ENCODE results near the gene ZNF618. TPM values are rescaled to one million over a fixed set of nuclear protein-coding genes. Genes with fewer than 3 reads are reported as not detected.

The ZNF618 gene
- total and polyA plus RNA-seq, 8 donors: 5.1 to 14.0 (median 8.1) TPM

DNA sequence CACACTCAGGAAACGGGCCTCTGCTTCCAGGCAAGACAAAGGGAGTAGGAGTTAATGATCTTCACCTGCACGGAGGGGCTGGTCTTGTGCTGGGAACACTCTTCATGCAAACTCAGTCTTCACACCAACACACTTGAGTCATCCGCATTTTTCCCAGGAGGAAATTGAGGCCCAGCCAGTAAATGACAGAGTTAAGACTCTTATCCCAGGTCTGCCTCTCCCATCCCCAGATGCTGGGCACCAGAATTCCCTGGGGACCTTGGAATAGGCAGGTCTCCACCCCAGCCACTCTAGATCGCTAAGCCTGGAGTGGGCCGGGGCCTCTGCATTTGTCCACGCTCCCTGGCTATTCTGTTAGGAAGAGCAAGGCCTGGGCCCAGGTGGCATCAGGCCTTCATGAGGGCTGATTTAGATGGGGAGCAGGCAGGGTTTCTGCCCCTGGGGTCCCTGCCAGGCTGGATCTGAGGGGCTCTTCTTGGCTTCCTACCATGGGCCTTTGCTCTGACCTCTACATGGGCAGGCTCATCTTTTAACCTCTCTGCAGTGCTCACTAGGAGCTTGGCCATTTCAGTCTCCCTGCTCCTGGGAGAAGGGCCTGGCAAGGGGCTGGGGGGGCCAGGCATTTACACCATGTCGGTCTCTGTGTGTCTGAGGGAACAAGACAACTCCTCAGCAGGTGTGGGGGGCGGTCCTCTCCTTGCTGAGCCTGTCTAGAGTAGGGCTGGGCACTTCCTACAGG is 124.7 kb downstream of the ZNF618 start:
- Histone ChIP-seq H3K27me3 (no peaks in the 10 kb centered on the region), H3K27ac (no peak overlapping the region), H3K36me3 (no peaks in the 10 kb centered on the region), H3K9me3 (no peaks in the 10 kb centered on the region), H3K4me3 (no peak overlapping the region), H3K4me1 (no peaks in the 10 kb centered on the region)
- intact Hi-C loops (cut with DNase I): no loop called here
- TF ChIP-seq, protein P1, sequence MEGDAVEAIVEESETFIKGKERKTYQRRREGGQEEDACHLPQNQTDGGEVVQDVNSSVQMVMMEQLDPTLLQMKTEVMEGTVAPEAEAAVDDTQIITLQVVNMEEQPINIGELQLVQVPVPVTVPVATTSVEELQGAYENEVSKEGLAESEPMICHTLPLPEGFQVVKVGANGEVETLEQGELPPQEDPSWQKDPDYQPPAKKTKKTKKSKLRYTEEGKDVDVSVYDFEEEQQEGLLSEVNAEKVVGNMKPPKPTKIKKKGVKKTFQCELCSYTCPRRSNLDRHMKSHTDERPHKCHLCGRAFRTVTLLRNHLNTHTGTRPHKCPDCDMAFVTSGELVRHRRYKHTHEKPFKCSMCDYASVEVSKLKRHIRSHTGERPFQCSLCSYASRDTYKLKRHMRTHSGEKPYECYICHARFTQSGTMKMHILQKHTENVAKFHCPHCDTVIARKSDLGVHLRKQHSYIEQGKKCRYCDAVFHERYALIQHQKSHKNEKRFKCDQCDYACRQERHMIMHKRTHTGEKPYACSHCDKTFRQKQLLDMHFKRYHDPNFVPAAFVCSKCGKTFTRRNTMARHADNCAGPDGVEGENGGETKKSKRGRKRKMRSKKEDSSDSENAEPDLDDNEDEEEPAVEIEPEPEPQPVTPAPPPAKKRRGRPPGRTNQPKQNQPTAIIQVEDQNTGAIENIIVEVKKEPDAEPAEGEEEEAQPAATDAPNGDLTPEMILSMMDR (IDR thresholded peaks at IDR 0.05): no peak
- ATAC-seq (no peak), FAIRE-seq (no peak), DNase-seq (peak in 1 of 6 donors; percentile 5)
- WGBS, 2 donors: 88 to 91% methylated on average over 8 of the region's 8 CpGs

DNA sequence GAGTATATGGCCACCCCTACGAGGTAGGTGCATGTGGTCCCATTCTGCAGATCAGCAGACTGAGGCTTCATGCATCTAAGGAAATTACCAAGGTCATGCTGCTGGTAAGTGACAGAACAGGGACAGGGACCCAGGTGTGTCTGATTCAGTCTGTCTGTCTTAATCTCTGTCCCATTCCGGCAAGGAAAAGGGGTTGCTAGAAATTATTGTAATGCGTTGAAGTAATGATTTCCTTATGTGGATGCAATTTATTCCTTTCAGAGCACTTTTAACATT is 125.2 kb downstream of the ZNF618 start:
- no peak overlapping the region for H3K27ac ChIP-seq
- TF ChIP-seq, protein P1 (IDR thresholded peaks at IDR 0.05): no peak
- ATAC-seq (no peak), DNase-seq (no peak), FAIRE-seq (no peak)
- 64 to 65% methylated on average over 3 of the region's 3 CpGs for WGBS, 2 donors
- no peaks in the 10 kb centered on the region for H3K36me3 ChIP-seq
- intact Hi-C loops (cut with DNase I): no loop called here
- H3K4me3 ChIP-seq: no peak overlapping the region
- no peaks in the 10 kb centered on the region for H3K4me1 ChIP-seq
- H3K27me3 ChIP-seq: no peaks in the 10 kb centered on the region
- H3K9me3 ChIP-seq: no peaks in the 10 kb centered on the region

DNA sequence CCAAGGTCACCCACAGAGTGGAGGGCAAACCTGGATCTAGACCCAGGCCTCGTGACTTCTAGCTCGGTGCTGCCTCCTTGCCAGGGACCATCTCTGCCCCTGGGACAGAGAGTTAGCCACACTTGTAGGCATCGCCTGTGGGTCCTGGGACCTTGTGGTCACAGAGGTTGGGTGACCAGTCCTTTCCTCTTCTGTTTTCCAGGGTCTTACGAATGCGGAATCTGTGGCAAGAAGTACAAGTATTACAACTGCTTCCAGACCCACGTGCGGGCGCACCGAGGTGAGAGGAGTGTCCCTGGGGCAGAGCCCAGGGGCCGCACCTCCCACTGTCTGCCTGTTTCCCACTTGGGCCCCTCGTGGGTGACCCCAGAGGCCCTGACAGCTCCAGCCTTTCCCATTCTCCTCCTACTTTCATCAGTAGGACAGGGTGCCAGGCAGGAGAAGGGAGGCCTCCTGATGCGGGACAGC is 125.7 kb downstream of the ZNF618 start:
- TF ChIP-seq, protein P1 (IDR thresholded peaks at IDR 0.05): no peak
- no peaks in the 10 kb centered on the region for H3K36me3 ChIP-seq
- intact Hi-C loops (cut with DNase I): no loop called here
- H3K9me3 ChIP-seq: no peaks in the 10 kb centered on the region
- DNase-seq: peak in 1 of 6 donors; percentile 11
- FAIRE-seq: no peak
- 91 to 92% methylated on average over 11 to 12 of the region's 12 CpGs for WGBS, 2 donors
- no peaks in the 10 kb centered on the region for H3K4me1 ChIP-seq
- H3K4me3 ChIP-seq: no peak overlapping the region
- no peaks in the 10 kb centered on the region for H3K27me3 ChIP-seq
- H3K27ac ChIP-seq: no peak overlapping the region
- no peak for ATAC-seq

DNA sequence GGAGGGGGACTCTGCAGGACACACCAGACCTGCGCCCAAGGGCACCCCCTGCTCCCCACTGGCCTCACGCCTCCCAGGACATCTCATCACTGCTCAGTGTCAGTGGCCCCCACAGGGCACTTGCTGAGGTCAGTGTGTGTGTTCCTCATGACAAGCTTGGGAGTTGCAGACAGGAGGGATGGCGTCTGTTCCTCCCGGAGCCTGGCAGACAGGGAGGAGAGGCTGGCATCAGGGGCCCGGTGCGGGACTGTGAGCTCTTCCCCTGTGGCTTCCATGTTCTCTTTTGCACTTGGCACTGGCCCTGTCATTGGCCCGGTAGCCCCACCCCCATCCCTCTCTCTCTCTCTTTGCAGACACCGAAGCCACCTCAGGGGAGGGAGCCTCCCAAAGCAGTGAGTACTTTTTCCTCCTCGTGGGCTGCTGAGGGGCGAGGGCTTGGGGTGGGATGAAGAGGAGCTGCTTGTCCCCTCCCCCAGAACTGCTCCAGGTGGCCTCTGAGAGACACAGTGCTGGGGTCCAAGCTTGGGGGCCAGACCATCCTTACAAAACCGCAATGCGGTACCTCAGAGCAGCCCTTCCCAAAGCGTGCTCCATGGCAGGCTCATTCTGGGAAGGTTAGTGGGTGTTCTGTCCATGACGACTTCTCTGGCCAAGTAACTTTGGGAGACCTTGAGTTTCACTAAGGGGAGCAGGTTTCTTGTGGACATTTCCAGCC is 126.3 kb downstream of the ZNF618 start:
- Histone ChIP-seq H3K4me1 (no peaks in the 10 kb centered on the region), H3K27me3 (no peaks in the 10 kb centered on the region), H3K27ac (no peak overlapping the region), H3K4me3 (no peak overlapping the region), H3K36me3 (no peaks in the 10 kb centered on the region), H3K9me3 (no peaks in the 10 kb centered on the region)
- WGBS, 2 donors: 93 to 95% methylated on average over 13 to 14 of the region's 14 CpGs
- intact Hi-C loops (cut with DNase I): no loop called here
- no peak for FAIRE-seq
- TF ChIP-seq, protein P1 (IDR thresholded peaks at IDR 0.05): no peak
- DNase-seq: peak in 1 of 6 donors; percentile 8
- no peak for ATAC-seq

DNA sequence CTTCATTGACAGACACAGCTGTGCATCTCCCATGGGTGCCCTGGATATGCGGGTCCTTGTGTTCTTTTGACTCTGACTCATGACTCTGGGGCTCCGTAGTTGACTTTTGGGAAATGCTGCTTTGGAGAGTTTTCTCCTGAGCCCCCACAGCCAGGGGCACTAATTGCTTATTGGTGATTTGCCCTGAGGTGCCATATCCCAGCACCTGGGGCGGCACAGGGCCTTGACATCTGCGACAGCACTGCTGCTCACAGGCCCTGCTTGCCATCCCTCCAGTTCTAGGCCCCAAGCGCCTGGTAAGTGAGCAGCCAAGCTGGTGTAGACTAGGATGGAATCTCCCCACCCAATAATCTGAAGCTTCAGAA is 126.9 kb downstream of the ZNF618 start:
- intact Hi-C loops (cut with DNase I): no loop called here
- Histone ChIP-seq H3K4me3 (no peak overlapping the region), H3K36me3 (no peaks in the 10 kb centered on the region), H3K27me3 (no peaks in the 10 kb centered on the region), H3K27ac (no peak overlapping the region), H3K4me1 (no peaks in the 10 kb centered on the region), H3K9me3 (no peaks in the 10 kb centered on the region)
- DNase-seq (peak in 1 of 6 donors; percentile 11), ATAC-seq (no peak), FAIRE-seq (no peak)
- TF ChIP-seq, protein P1 (IDR thresholded peaks at IDR 0.05): no peak
- WGBS, 2 donors: 82 to 88% methylated on average over 5 of the region's 5 CpGs
